HepG2 (cell line): ENCODE data around the gene CSHL1. TPM values are rescaled to one million over a fixed set of nuclear protein-coding genes. Genes with fewer than 3 reads are reported as not detected.

ENCODE experiments used
- BCL6 ChIP-seq: IDR thresholded peaks from 2 replicates; pipeline ENCODE4 v1.6.1; 2016; ENCODE audit warnings: missing genetic modification reagents, missing compliant biosample characterization
- CBX5 ChIP-seq: sonication (generic); formaldehyde crosslinking; IDR thresholded peaks from 2 replicates; pipeline ENCODE4 v1.4.0; 2020; ENCODE audit warnings: missing genetic modification reagents, borderline replicate concordance
- CC2D1A ChIP-seq: sonication (generic); formaldehyde crosslinking; IDR thresholded peaks from 2 replicates; pipeline ENCODE4 v1.8.1; 2023; ENCODE audit warnings: mild to moderate bottlenecking, missing genetic modification reagents
- CHD4 ChIP-seq: fragments of 200-600 bp; sonication (generic); IDR thresholded peaks from 2 replicates; pipeline ENCODE4 v1.7.0; 2017; ENCODE audit warnings: mild to moderate bottlenecking, low read length, borderline replicate concordance
- FOXP1 ChIP-seq, 2 experiments: fragments of 450-650 bp in 1 of 2; IDR thresholded peaks; 2 replicates each; pipeline ENCODE4 v1.6.1; 2017 to 2018; ENCODE audit warnings: antibody characterized with exemption in 1 of 2
- KAT8 ChIP-seq: IDR thresholded peaks from 2 replicates; pipeline ENCODE4 v1.6.1; 2016; ENCODE audit warnings: missing genetic modification reagents, missing compliant biosample characterization
- KLF13 ChIP-seq: sonication (generic); formaldehyde crosslinking; IDR thresholded peaks from 2 replicates; pipeline ENCODE4 v1.4.0; 2020; ENCODE audit warnings: mild to moderate bottlenecking, missing genetic modification reagents
- NR2C2 ChIP-seq: sonication (generic); formaldehyde crosslinking; IDR thresholded peaks from 2 replicates; pipeline ENCODE4 v1.4.0; 2020; ENCODE audit warnings: missing genetic modification reagents, mild to moderate bottlenecking, moderate library complexity, borderline replicate concordance
- NR2F1 ChIP-seq, 2 experiments: fragments of 450-650 bp in 1 of 2; formaldehyde crosslinking in 1 of 2; IDR thresholded peaks; 2 replicates each; pipeline versions ENCODE4 v1.5.0 to v1.6.1; 2016 to 2020; ENCODE audit warnings: mild to moderate bottlenecking in 1 of 2, missing compliant biosample characterization in 1 of 2, missing genetic modification reagents in 1 of 2, moderate library complexity in 1 of 2
- POLR2G ChIP-seq: fragments of 200-400 bp; formaldehyde crosslinking; IDR thresholded peaks from 2 replicates; pipeline ENCODE4 v1.6.1; 2018; ENCODE audit warnings: mild to moderate bottlenecking, low read depth, low read length, moderate library complexity
- PRMT3 ChIP-seq: sonication (generic); formaldehyde crosslinking; IDR thresholded peaks from 2 replicates; pipeline ENCODE4 v1.8.1; 2022; ENCODE audit warnings: low read depth, mild to moderate bottlenecking, moderate library complexity, missing genetic modification reagents, borderline replicate concordance
- RXRB ChIP-seq: IDR thresholded peaks from 2 replicates; pipeline ENCODE4 v1.6.1; 2016; ENCODE audit warnings: borderline replicate concordance, missing genetic modification reagents, missing compliant biosample characterization
- TCF12 ChIP-seq, 2 experiments: fragments of 450-650 bp in 1 of 2; sonication (generic) in 1 of 2; formaldehyde crosslinking in 1 of 2; IDR thresholded peaks; 2 replicates each; pipeline versions ENCODE4 v1.6.1 to v1.8.0; 2017 to 2022; ENCODE audit warnings: antibody characterized with exemption in 1 of 2, mild to moderate bottlenecking in 1 of 2, missing genetic modification reagents in 1 of 2, moderate library complexity in 1 of 2
- ZNF12 ChIP-seq: sonication (generic); formaldehyde crosslinking; IDR thresholded peaks from 2 replicates; pipeline ENCODE4 v1.5.0; 2020; ENCODE audit warnings: missing genetic modification reagents
- ZNF17 ChIP-seq: sonication (generic); formaldehyde crosslinking; IDR thresholded peaks from 2 replicates; pipeline ENCODE4 v1.5.0; 2020; ENCODE audit warnings: mild to moderate bottlenecking, missing genetic modification reagents
- ZNF589 ChIP-seq: sonication (generic); formaldehyde crosslinking; conservative IDR thresholded peaks from 2 replicates; pipeline ENCODE4 v1.8.0; 2022; ENCODE audit warnings: mild to moderate bottlenecking, moderate library complexity, missing genetic modification reagents
- ZNF674 ChIP-seq: sonication (generic); formaldehyde crosslinking; IDR thresholded peaks from 2 replicates; pipeline ENCODE4 v1.5.0; 2020; ENCODE audit warnings: low read depth, mild to moderate bottlenecking, missing genetic modification reagents
- ZNF850 ChIP-seq: sonication (generic); formaldehyde crosslinking; conservative IDR thresholded peaks from 2 replicates; pipeline ENCODE4 v1.9.0; 2021; ENCODE audit warnings: mild to moderate bottlenecking, missing genetic modification reagents
- polyA plus RNA-seq, 8 experiments: library from polyadenylated mRNA; depleted of rRNA in 3 of 8; stranded (reverse) in 7 of 8; unstranded in 1 of 8; fragments of >200 nt; fragmentation: Illumina TruSeq in 4 of 8; extraction: Trizol in 4 of 8; gene quantifications; 2 replicates each; pipeline versions ENCODE4 v1.2.1 to v1.2.3, GENCODE V29; 2011 to 2016; ENCODE audit warnings: low read depth in 4 of 8, missing spikeins in 1 of 8, mixed read lengths in 1 of 8; ENCODE audit not compliant: insufficient read depth in 1 of 8
- total RNA-seq, 5 experiments: library from RNA; depleted of rRNA; stranded (reverse); fragments of >200 nt; fragmentation: Illumina TruSeq; extraction: Trizol; gene quantifications; 2 replicates each; pipeline ENCODE4 v1.2.3, GENCODE V29; 2016; ENCODE audit warnings: low read depth in 1 of 5
- TF ChIP-seq, protein P1 (sequence below): sonication (generic); formaldehyde crosslinking; conservative IDR thresholded peaks from 2 replicates; pipeline ENCODE4 v1.4.0; 2020; ENCODE audit warnings: missing genetic modification reagents
- TF ChIP-seq, protein P2 (sequence below): sonication (generic); formaldehyde crosslinking; IDR thresholded peaks from 2 replicates; pipeline ENCODE4 v1.5.1; 2020; ENCODE audit warnings: mild to moderate bottlenecking, moderate library complexity, missing genetic modification reagents
- TF ChIP-seq, protein P3 (sequence below), 2 experiments: fragments of 450-650 bp in 1 of 2; sonication (generic) in 1 of 2; formaldehyde crosslinking; IDR thresholded peaks; 2 replicates each; pipeline versions ENCODE4 v1.5.0 to v1.8.0; 2020 to 2022; ENCODE audit warnings: mild to moderate bottlenecking in 1 of 2, missing genetic modification reagents in 1 of 2
- TF ChIP-seq, protein P4 (sequence below): sonication (generic); formaldehyde crosslinking; IDR thresholded peaks from 2 replicates; pipeline ENCODE4 v1.8.0; 2022; ENCODE audit warnings: low read depth, missing genetic modification reagents
- TF ChIP-seq, protein P5 (sequence below): IDR thresholded peaks from 2 replicates; pipeline ENCODE4 v1.6.1; 2016

Gene CSHL1
- total and polyA plus RNA-seq, 2 of the 13 experiments (the other 11 are each of a cell fraction or from before 2014, with no cell fraction given) = not detected

DNA sequence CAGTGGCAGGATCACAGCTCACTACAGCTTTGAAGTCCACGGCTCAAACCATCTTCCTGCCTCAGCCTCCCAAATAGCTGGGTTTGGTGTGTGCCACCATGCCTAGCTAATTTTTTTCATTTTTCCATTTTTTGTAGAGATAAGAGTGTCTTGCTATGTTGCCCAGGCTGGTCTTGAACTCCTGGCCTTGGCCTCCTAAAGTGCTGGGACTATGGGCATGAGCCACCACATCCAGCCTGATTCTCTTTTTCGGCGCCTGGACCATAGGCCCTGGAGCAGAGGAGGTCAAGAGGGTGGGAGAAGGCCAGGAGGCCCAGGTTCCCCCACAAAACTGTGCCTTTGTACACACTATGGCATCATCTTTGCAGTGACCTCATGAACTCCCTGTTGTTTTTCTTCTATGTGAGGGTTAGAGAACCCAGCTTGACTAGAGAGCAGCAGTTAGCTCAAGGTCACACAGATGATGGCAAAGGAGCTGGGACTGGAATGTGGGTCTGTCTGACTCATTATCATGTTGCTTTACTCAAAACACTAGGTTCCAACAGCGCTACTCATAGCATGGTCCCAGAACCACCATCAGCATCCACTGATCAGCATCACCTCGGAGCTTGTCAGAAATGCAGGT lies 45.4 kb upstream of the CSHL1 start (continued):
- TF ChIP-seq KLF13 (CRISPR knock-in tag) (no peak), CC2D1A (CRISPR knock-in tag) (no peak), NR2F1 (CRISPR knock-in tag; IDR thresholded peaks at IDR 0.05) (peak; percentile 93 to 96), KAT8 (peak; percentile 52; the same call in 1 of the 2 replicates), TCF12 (IDR thresholded peaks at IDR 0.05) (no peak), TCF12 (CRISPR knock-in tag; IDR thresholded peaks at IDR 0.05) (no peak), CHD4 (no peak), ZNF850 (CRISPR knock-in tag) (no peak), NR2C2 (peak; percentile 52; the same call in 1 of the 2 replicates), CBX5 (CRISPR knock-in tag) (no peak; the same call in 1 of the 2 replicates), ZNF674 (CRISPR knock-in tag) (no peak), ZNF17 (no peak), ZNF12 (no peak), PRMT3 (CRISPR knock-in tag) (no peak), RXRB (CRISPR knock-in tag) (peak; percentile 86), ZNF589 (CRISPR knock-in tag) (no peak), POLR2G (no peak), BCL6 (CRISPR knock-in tag) (peak; percentile 85), FOXP1 (IDR thresholded peaks at IDR 0.05) (no peak), FOXP1 (CRISPR knock-in tag; IDR thresholded peaks at IDR 0.05) (peak; percentile 70)
- TF ChIP-seq, protein P1, sequence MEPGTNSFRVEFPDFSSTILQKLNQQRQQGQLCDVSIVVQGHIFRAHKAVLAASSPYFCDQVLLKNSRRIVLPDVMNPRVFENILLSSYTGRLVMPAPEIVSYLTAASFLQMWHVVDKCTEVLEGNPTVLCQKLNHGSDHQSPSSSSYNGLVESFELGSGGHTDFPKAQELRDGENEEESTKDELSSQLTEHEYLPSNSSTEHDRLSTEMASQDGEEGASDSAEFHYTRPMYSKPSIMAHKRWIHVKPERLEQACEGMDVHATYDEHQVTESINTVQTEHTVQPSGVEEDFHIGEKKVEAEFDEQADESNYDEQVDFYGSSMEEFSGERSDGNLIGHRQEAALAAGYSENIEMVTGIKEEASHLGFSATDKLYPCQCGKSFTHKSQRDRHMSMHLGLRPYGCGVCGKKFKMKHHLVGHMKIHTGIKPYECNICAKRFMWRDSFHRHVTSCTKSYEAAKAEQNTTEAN (CRISPR knock-in tag) = no peak
- TF ChIP-seq, protein P2, sequence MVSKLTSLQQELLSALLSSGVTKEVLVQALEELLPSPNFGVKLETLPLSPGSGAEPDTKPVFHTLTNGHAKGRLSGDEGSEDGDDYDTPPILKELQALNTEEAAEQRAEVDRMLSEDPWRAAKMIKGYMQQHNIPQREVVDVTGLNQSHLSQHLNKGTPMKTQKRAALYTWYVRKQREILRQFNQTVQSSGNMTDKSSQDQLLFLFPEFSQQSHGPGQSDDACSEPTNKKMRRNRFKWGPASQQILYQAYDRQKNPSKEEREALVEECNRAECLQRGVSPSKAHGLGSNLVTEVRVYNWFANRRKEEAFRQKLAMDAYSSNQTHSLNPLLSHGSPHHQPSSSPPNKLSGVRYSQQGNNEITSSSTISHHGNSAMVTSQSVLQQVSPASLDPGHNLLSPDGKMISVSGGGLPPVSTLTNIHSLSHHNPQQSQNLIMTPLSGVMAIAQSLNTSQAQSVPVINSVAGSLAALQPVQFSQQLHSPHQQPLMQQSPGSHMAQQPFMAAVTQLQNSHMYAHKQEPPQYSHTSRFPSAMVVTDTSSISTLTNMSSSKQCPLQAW (CRISPR knock-in tag) = no peak
- TF ChIP-seq, protein P3, sequence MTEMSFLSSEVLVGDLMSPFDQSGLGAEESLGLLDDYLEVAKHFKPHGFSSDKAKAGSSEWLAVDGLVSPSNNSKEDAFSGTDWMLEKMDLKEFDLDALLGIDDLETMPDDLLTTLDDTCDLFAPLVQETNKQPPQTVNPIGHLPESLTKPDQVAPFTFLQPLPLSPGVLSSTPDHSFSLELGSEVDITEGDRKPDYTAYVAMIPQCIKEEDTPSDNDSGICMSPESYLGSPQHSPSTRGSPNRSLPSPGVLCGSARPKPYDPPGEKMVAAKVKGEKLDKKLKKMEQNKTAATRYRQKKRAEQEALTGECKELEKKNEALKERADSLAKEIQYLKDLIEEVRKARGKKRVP (CRISPR knock-in tag; IDR thresholded peaks at IDR 0.05) = peak in 1 of 2 experiments; percentile 84; a peak in 2 of 4 replicates
- TF ChIP-seq, protein P4, sequence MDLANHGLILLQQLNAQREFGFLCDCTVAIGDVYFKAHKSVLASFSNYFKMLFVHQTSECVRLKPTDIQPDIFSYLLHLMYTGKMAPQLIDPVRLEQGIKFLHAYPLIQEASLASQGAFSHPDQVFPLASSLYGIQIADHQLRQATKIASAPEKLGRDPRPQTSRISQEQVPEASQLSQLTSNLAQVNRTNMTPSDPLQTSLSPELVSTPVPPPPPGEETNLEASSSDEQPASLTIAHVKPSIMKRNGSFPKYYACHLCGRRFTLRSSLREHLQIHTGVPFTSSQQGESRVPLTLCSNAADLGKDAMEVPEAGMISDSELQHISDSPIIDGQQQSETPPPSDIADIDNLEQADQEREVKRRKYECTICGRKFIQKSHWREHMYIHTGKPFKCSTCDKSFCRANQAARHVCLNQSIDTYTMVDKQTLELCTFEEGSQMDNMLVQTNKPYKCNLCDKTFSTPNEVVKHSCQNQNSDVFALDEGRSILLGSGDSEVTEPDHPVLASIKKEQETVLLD (CRISPR knock-in tag) = no peak
- TF ChIP-seq, protein P5, sequence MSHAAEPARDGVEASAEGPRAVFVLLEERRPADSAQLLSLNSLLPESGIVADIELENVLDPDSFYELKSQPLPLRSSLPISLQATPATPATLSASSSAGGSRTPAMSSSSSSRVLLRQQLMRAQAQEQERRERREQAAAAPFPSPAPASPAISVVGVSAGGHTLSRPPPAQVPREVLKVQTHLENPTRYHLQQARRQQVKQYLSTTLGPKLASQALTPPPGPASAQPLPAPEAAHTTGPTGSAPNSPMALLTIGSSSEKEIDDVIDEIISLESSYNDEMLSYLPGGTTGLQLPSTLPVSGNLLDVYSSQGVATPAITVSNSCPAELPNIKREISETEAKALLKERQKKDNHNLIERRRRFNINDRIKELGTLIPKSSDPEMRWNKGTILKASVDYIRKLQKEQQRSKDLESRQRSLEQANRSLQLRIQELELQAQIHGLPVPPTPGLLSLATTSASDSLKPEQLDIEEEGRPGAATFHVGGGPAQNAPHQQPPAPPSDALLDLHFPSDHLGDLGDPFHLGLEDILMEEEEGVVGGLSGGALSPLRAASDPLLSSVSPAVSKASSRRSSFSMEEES = no peak
